Measurements from ENCODE around the gene EMC1.
"Not testable (repeated sequence)": the region's sequence is repeated elsewhere in the genome, so short reads cannot be mapped to it uniquely, and the experiment has no call there.

EMC1 gene

DNA sequence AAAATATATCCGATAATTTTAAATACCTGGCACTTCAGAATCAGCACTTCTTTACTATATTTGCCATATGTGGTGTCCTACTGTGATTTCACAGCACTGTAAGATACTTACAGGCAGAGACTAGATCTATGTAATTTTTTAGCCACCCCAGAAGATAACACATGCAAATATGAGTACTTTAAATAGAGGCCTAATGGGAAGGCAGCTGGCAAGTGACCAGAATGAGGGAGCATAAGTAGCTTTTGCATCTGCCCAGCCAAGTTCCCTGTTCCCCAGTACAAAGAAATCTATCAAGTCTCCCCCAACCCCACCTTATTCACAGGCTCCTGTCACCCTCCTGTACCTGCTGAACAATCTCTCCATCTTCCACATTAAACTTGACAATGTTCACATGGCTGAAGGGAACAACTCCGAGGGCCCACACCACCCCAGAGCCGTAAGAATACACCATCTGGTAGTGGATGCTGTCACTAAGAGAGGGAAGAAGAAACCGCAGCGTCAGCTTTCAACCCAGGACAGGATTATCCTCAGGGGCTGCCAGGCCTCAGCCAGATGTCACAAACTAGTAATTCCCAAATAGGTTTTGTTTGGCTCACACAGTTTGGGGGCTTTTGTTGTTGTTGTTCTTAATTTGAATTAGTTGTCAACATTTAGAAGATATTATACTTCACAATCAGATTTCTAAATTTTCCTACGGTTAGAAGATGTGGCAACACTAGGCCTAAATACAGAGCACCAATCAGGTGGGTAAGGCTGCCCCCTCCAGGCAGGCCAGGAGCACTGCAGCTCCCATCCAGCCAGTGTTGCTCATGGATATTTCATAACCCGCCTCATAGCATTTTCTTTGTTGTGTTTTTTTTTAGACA is 10.4 kb downstream of the EMC1 start:
- no peak overlapping the region for H3K27ac ChIP-seq
- TF ChIP-seq, protein P1, sequence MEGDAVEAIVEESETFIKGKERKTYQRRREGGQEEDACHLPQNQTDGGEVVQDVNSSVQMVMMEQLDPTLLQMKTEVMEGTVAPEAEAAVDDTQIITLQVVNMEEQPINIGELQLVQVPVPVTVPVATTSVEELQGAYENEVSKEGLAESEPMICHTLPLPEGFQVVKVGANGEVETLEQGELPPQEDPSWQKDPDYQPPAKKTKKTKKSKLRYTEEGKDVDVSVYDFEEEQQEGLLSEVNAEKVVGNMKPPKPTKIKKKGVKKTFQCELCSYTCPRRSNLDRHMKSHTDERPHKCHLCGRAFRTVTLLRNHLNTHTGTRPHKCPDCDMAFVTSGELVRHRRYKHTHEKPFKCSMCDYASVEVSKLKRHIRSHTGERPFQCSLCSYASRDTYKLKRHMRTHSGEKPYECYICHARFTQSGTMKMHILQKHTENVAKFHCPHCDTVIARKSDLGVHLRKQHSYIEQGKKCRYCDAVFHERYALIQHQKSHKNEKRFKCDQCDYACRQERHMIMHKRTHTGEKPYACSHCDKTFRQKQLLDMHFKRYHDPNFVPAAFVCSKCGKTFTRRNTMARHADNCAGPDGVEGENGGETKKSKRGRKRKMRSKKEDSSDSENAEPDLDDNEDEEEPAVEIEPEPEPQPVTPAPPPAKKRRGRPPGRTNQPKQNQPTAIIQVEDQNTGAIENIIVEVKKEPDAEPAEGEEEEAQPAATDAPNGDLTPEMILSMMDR (IDR thresholded peaks at IDR 0.05): peak; percentile 82

DNA sequence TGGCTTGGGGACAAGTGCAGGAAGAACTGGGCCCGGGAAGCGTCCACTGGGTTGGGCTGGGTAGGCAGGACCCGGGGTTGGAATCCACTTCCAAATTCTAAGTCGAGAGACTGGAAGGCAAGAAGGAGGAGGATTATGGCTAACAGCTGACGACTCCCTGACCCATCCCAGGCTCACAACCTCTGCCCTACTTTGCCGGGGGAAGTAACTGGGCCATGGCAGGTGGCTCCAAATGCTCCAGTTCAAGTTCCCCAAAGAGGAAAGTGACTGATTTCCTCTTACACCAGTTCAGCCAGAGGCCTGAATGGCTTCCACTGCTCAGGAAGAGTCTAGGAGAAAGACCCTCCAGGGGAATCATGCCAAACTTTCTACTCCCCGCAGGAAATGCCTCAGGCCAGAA is 11.4 kb downstream of the EMC1 start:
- H3K9ac ChIP-seq: no peak overlapping the region
- H3K4me2 ChIP-seq (ENCODE audit: low read length): no peak overlapping the region
- TF ChIP-seq, protein P1 (IDR thresholded peaks at IDR 0.05): no peak
- H2AFZ ChIP-seq: no peak overlapping the region
- H3K4me1 ChIP-seq: no peaks in the 10 kb centered on the region
- no peaks in the 10 kb centered on the region for H3K27me3 ChIP-seq (ENCODE audit: control insufficient read depth, insufficient read depth, low read length)
- H3K9me3 ChIP-seq (ENCODE audit: control insufficient read depth, low read length): no peaks in the 10 kb centered on the region
- no peaks in the 10 kb centered on the region for H3K36me3 ChIP-seq (ENCODE audit: control insufficient read depth, insufficient read depth, low read length)
- no peak overlapping the region for H3K4me3 ChIP-seq (ENCODE audit: low read depth, low read length)
- no peak overlapping the region for H3K27ac ChIP-seq
- no peaks in the 10 kb centered on the region for H3K79me2 ChIP-seq

More for the DNA sequence above, 10.4 kb downstream of the EMC1 start:
- Histone ChIP-seq H3K27me3 (ENCODE audit: control insufficient read depth, insufficient read depth, low read length) (no peaks in the 10 kb centered on the region), H3K4me3 (ENCODE audit: low read depth, low read length) (no peak overlapping the region), H2AFZ (no peak overlapping the region), H3K9ac (no peak overlapping the region), H3K9me3 (ENCODE audit: control insufficient read depth, low read length) (no peaks in the 10 kb centered on the region), H3K4me2 (ENCODE audit: low read length) (no peak overlapping the region), H3K36me3 (ENCODE audit: control insufficient read depth, insufficient read depth, low read length) (no peaks in the 10 kb centered on the region), H3K79me2 (no peaks in the 10 kb centered on the region), H3K4me1 (no peaks in the 10 kb centered on the region)

DNA sequence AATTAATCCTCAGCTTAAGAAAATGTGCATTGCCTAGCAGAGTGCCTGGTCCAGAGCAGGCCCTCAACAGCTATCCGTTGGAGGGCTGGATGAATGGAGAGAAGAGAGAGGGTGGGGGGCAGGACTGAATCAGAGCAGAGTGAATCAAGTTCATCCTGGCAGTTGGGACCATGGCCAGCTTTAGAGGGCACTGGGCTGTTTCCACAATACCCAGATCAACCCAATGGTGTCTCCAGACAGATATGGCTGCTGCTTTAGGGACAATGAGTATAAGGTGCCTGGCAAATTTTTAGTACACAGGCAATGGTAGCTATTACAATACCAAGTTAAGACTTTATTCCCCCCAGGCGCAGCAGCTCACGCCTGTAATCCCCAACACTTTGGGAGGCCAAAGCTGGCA is 17.1 kb downstream of the EMC1 start:
- H3K27ac ChIP-seq: no peak overlapping the region
- H3K4me2 ChIP-seq (ENCODE audit: low read length): no peak overlapping the region
- H3K27me3 ChIP-seq (ENCODE audit: control insufficient read depth, insufficient read depth, low read length): no peaks in the 10 kb centered on the region
- TF ChIP-seq, protein P1 (IDR thresholded peaks at IDR 0.05): no peak
- H3K36me3 ChIP-seq (ENCODE audit: control insufficient read depth, insufficient read depth, low read length): no peaks in the 10 kb centered on the region
- no peaks in the 10 kb centered on the region for H3K79me2 ChIP-seq
- H3K9me3 ChIP-seq (ENCODE audit: control insufficient read depth, low read length): no peaks in the 10 kb centered on the region
- no peak overlapping the region for H3K4me3 ChIP-seq (ENCODE audit: low read depth, low read length)
- H3K9ac ChIP-seq: no peak overlapping the region
- no peak overlapping the region for H2AFZ ChIP-seq
- H3K4me1 ChIP-seq: no peaks in the 10 kb centered on the region

DNA sequence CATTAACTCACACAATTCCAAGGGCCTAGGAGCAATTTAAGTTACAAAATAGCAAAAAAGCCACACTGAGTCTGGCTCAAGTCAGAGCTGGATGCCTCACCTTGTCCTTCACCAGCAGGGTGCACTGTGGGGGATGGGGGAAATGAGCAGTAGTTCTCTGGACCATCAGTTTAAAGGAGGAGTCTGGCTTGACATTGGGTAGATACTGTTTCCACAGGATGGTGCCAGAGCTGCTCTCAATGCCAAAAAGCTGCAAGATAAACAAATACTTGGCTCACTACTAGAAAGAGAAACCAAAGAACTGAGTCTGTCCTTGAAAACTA is 18.8 kb downstream of the EMC1 start:
- no peaks in the 10 kb centered on the region for H3K4me1 ChIP-seq
- no peak overlapping the region for H3K9ac ChIP-seq
- H3K79me2 ChIP-seq: no peaks in the 10 kb centered on the region
- no peak overlapping the region for H2AFZ ChIP-seq
- H3K9me3 ChIP-seq (ENCODE audit: control insufficient read depth, low read length): no peaks in the 10 kb centered on the region
- H3K36me3 ChIP-seq (ENCODE audit: control insufficient read depth, insufficient read depth, low read length): no peaks in the 10 kb centered on the region
- H3K4me3 ChIP-seq (ENCODE audit: low read depth, low read length): no peak overlapping the region
- H3K27ac ChIP-seq: no peak overlapping the region
- no peak overlapping the region for H3K4me2 ChIP-seq (ENCODE audit: low read length)
- no peaks in the 10 kb centered on the region for H3K27me3 ChIP-seq (ENCODE audit: control insufficient read depth, insufficient read depth, low read length)
- TF ChIP-seq, protein P1 (IDR thresholded peaks at IDR 0.05): no peak

DNA sequence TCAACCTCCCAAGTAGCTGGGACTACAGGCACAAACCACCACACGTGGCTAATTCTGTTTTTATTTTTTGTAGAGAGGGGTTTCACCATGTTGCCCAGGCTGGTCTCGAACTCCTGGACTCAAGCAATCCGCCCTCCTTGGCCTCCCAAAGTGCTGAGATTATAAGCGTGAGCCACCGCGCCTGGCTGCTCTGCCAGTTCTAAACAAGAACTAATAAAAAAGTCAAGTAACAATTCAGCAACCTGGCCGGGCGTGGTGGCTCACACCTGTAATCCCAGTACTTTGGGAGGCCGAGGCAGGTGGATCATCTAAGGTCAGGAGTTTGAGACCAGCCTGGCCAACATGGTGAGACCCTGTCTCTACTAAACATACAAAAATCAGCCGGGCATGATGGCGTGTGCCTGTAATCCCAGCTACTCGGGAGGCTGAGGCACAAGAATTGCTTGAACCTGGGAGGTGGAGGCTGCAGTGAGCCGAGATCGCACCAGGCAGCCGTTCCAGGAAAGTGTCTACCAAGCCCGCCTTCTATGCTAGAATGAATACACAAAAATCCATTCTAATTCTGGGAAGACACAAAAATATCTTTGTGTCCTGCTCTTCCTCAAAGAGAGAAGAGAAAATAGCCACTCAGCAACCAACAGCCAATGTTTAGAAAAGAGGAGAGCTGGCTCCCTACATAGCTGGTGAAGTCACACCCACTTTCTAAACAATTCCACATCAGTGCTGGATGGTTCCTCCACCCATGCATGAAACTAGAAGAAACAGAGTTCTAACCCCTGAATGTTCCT is 19.4 kb downstream of the EMC1 start:
- not testable (repeated sequence) for H2AFZ ChIP-seq; H3K36me3 ChIP-seq (ENCODE audit: control insufficient read depth, insufficient read depth, low read length); H3K9ac ChIP-seq; H3K79me2 ChIP-seq; H3K27ac ChIP-seq; H3K9me3 ChIP-seq (ENCODE audit: control insufficient read depth, low read length); H3K4me1 ChIP-seq; H3K4me3 ChIP-seq (ENCODE audit: low read depth, low read length); H3K4me2 ChIP-seq (ENCODE audit: low read length); H3K27me3 ChIP-seq (ENCODE audit: control insufficient read depth, insufficient read depth, low read length)
